GM23338 (cell line): ENCODE results near the gene SMARCC2. TPM values are rescaled to one million over a fixed set of nuclear protein-coding genes. Genes with fewer than 3 reads are reported as not detected.

Experiments
- ATAC-seq: fragments of 200-7000 bp; cut with Tn5 transposase; 3 replicates; pipeline ENCODE4 v1.9.1; 2020
- DNase-seq: peaks from one replicate; pipeline ENCODE4 v3.0.0-alpha.2; 2015; ENCODE audit warnings: low spot score
- H2AFZ ChIP-seq: fragments of 200-600 bp; sonication (generic); 2 replicates; pipeline ENCODE4 v1.8.0; 2016; ENCODE audit warnings: antibody characterized with exemption, mild to moderate bottlenecking, moderate library complexity
- H3F3A ChIP-seq: fragments of 200-600 bp; sonication (generic); replicated peaks from 2 replicates; pipeline ENCODE4 v1.8.0; 2017; ENCODE audit warnings: antibody characterized with exemption, mixed run types, low read depth
- H3K27ac ChIP-seq: fragments of 200-600 bp; sonication (generic); 2 replicates; pipeline ENCODE4 v1.6.1; 2016; ENCODE audit warnings: low read depth
- H3K27me3 ChIP-seq: fragments of 200-600 bp; sonication (generic); 2 replicates; pipeline ENCODE4 v1.8.0; 2016; ENCODE audit warnings: mild to moderate bottlenecking, mixed run types, moderate library complexity; ENCODE audit not compliant: insufficient read depth
- H3K36me3 ChIP-seq: fragments of 200-600 bp; sonication (generic); 2 replicates; pipeline ENCODE4 v1.8.0; 2016; ENCODE audit warnings: mild to moderate bottlenecking; ENCODE audit not compliant: insufficient read depth
- H3K4me1 ChIP-seq: fragments of 200-600 bp; sonication (generic); 2 replicates; pipeline ENCODE4 v1.8.0; 2016; ENCODE audit warnings: mild to moderate bottlenecking, moderate library complexity; ENCODE audit not compliant: insufficient read depth
- H3K4me2 ChIP-seq: fragments of 200-600 bp; sonication (generic); 2 replicates; pipeline ENCODE4 v1.7.1; 2017; ENCODE audit warnings: mixed run types
- H3K4me3 ChIP-seq: fragments of 200-600 bp; sonication (generic); 2 replicates; pipeline ENCODE4 v1.6.1; 2016; ENCODE audit warnings: mixed run types
- H3K79me2 ChIP-seq: fragments of 200-600 bp; sonication (generic); replicated peaks from 2 replicates; pipeline ENCODE4 v1.8.0; 2017; ENCODE audit warnings: mild to moderate bottlenecking; ENCODE audit not compliant: insufficient read depth
- H3K9me2 ChIP-seq: fragments of 200-600 bp; sonication (generic); 2 replicates; pipeline ENCODE4 v1.8.0; 2017; ENCODE audit not compliant: insufficient read depth
- H4K20me1 ChIP-seq: fragments of 200-600 bp; sonication (generic); replicated peaks from 2 replicates; pipeline ENCODE4 v1.8.0; 2017; ENCODE audit warnings: mild to moderate bottlenecking; ENCODE audit not compliant: insufficient read depth
- H3K27ac Mint-ChIP-seq: 2 replicates; pipeline ENCODE4 v1.8.0; 2020; ENCODE audit warnings: inconsistent platforms, mild to moderate bottlenecking, moderate library complexity, mixed read lengths
- H3K27me3 Mint-ChIP-seq: 3 replicates; pipeline ENCODE4 v1.8.0; 2022; ENCODE audit warnings: low read depth, mild to moderate bottlenecking, moderate library complexity, mixed read lengths, inconsistent platforms; ENCODE audit not compliant: insufficient read depth, poor library complexity
- H3K36me3 Mint-ChIP-seq: 3 replicates; pipeline ENCODE4 v1.8.0; 2021; ENCODE audit warnings: low read depth, mild to moderate bottlenecking, inconsistent platforms, moderate library complexity, mixed read lengths
- H3K4me1 Mint-ChIP-seq: 3 replicates; pipeline ENCODE4 v1.8.0; 2020; ENCODE audit warnings: mild to moderate bottlenecking, inconsistent platforms, mixed read lengths
- H3K4me3 Mint-ChIP-seq: 3 replicates; pipeline ENCODE4 v1.8.0; 2021; ENCODE audit warnings: moderate library complexity, mild to moderate bottlenecking, inconsistent platforms, mixed read lengths
- H3K9me3 Mint-ChIP-seq: 3 replicates; pipeline ENCODE4 v1.8.0; 2020; ENCODE audit warnings: moderate library complexity, mild to moderate bottlenecking, inconsistent platforms, mixed read lengths
- CREB1 ChIP-seq: fragments of 250-450 bp; sonication (Bioruptor Pico); IDR thresholded peaks from 2 replicates; pipeline ENCODE4 v1.5.0; 2020; ENCODE audit warnings: low read depth, mild to moderate bottlenecking, moderate library complexity
- EZH2 ChIP-seq: fragments of 200-600 bp; sonication (generic); IDR thresholded peaks from one replicate; pipeline ENCODE4 v1.8.0; 2017; ENCODE audit warnings: antibody characterized with exemption, mild to moderate bottlenecking, low read depth; ENCODE audit not compliant: unreplicated experiment
- JUNB ChIP-seq: IDR thresholded peaks from one replicate; pipeline ENCODE4 v1.6.1; 2016; ENCODE audit warnings: antibody characterized with exemption; ENCODE audit not compliant: unreplicated experiment
- POLR2AphosphoS5 ChIP-seq: IDR thresholded peaks from 2 replicates; pipeline ENCODE4 v1.6.1; 2016; ENCODE audit warnings: antibody characterized with exemption, low read depth
- REST ChIP-seq: IDR thresholded peaks from one replicate; pipeline ENCODE4 v1.6.1; 2018; ENCODE audit warnings: antibody characterized with exemption; ENCODE audit not compliant: unreplicated experiment
- STAT1 ChIP-seq: IDR thresholded peaks from one replicate; pipeline ENCODE4 v1.6.1; 2016; ENCODE audit warnings: antibody characterized with exemption; ENCODE audit not compliant: unreplicated experiment
- ZNF331 ChIP-seq: fragments of 250-450 bp; sonication (Bioruptor Pico); IDR thresholded peaks from 2 replicates; pipeline ENCODE4 v1.5.0; 2020; ENCODE audit warnings: low read depth, mild to moderate bottlenecking, moderate library complexity
- polyA plus RNA-seq: library from polyadenylated mRNA; unstranded; fragments of >200 nt; fragmentation: Nextera tagmentation; extraction: Ambion mirVana; gene quantifications from 2 replicates; pipeline ENCODE4 v1.2.1, GENCODE V29; 2016
- total RNA-seq: library from RNA; depleted of rRNA; stranded (reverse); fragments of >200 nt; shearing (Covaris generic); gene quantifications from 2 replicates; pipeline ENCODE4 v1.2.3, GENCODE V29; 2014
- TF ChIP-seq, protein P1 (sequence below): IDR thresholded peaks from 2 replicates; pipeline ENCODE4 v1.6.1; 2016; ENCODE audit warnings: antibody characterized with exemption
- TF ChIP-seq, protein P2 (sequence below), 2 experiments: fragments of 200-600 bp in 1 of 2; sonication (generic) in 1 of 2; conservative IDR thresholded peaks; 2 replicates each; pipeline versions ENCODE4 v1.5.1 to v1.6.1; 2016 to 2017; ENCODE audit warnings: antibody characterized with exemption in 2 of 2, low read depth in 2 of 2, mild to moderate bottlenecking in 2 of 2, moderate library complexity in 1 of 2

The SMARCC2 gene
- total and polyA plus RNA-seq, 2 experiments from 2014 or later: 40.4 to 68.3 TPM

DNA sequence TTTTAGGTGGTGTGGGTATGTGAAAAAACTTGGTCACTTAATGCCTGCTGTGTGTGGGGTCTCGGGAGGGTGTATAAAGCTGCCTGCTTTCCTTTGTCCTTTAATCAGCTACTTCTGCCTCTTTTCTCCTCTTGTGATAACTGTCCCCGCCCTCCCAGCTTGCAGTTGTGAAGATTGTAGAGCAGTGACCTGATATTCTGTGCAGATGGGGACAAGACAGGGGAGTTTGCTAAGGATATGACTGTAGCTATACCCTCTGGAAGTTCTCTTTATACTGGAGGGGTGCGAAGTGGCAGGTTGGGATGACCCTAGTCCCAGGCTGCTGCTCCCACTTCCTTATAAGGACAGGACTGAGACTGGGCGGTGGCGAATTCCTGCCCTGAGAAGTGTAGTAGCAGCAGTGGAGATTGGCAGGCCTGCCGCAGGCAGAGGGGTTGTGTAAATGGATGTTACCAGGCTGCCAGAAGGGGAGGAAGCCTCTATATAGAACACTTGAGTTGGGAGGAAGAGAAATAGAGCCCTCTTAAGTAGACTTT is 30.3 kb downstream of the SMARCC2 start:
- Histone ChIP-seq H3K79me2 (peaks cover 31% of the 10 kb centered on the region), H2AFZ (no peak overlapping the region), H3K9me2 (no peaks in the 10 kb centered on the region), H3K4me3 (peak overlapping the region; percentile 84), H3F3A (peaks cover 46% of the 10 kb centered on the region), H3K4me2 (peak overlapping the region; percentile 91), H3K4me1 (peaks cover 47% of the 10 kb centered on the region), H3K36me3 (peaks cover 36% of the 10 kb centered on the region), H3K27me3 (no peaks in the 10 kb centered on the region), H4K20me1 (peaks cover 17% of the 10 kb centered on the region), H3K27ac (peak overlapping the region; percentile 98)
- Mint-ChIP-seq H3K4me1 (peaks cover 62% of the 10 kb centered on the region), H3K36me3 (peaks cover 78% of the 10 kb centered on the region), H3K27ac (peak overlapping the region; percentile 99), H3K27me3 (peaks cover 51% of the 10 kb centered on the region), H3K9me3 (no peaks in the 10 kb centered on the region; the same call in none of the 3 replicates), H3K4me3 (peak overlapping the region; percentile 92)
- TF ChIP-seq, protein P1, sequence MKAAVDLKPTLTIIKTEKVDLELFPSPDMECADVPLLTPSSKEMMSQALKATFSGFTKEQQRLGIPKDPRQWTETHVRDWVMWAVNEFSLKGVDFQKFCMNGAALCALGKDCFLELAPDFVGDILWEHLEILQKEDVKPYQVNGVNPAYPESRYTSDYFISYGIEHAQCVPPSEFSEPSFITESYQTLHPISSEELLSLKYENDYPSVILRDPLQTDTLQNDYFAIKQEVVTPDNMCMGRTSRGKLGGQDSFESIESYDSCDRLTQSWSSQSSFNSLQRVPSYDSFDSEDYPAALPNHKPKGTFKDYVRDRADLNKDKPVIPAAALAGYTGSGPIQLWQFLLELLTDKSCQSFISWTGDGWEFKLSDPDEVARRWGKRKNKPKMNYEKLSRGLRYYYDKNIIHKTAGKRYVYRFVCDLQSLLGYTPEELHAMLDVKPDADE: 0 out of 2 replicates have a peak, but pooled peaks have one; percentile 20
- TF ChIP-seq POLR2AphosphoS5 (peak; percentile 64), ZNF331 (no peak), JUNB (no peak)
- DNase-seq: peak; percentile 83
- peak; percentile 27 for ATAC-seq

DNA sequence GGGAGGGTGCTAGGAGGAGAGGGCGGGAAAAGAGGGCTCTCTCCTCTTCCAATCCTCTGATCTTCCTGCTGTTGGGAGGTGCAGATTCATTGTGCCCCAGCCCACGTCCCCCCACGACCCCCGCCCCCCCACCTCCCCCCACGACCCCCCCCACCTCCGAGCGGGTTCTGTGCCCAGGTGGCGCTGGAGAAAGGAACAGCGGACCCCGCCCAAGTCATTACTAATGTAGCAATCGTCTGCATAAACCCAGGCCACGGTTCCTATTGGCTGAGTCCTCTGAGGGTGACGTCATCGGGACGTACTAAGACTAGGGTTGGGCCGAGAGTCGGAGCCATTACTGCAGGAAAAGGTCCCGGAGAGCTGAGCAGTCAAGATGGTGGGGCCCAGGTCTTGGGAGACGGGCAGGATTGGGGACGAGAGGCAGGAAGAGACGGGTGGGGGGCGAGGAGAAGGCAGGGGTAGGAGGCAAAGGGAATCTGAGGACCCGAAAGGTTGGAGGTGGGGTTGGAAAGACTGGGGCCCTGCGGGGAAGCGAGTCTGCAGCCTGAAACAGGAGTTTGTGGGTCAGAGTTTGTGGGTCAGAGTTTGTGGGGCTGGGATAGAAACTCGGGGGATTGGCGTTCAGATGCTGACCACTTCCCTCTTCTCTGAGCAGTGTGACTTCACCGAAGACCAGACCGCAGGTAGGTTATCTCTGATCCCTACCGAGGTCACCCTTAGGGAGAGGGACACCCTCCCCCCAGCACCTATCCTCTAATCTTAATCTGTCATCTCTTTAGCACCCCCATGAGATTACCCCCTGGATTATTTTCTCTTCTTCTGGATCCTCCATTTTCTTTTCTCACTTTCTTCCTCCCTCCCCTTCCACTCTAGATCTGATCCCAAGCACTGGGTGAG is 31.0 kb downstream of the SMARCC2 start, which contains the start of gene MYL6:
MYL6 (plus strand) TSS at position 331 of the 897 bp plus-strand sequence; CDS start at position 374, 43 bp downstream.
- 0 out of 2 replicates have a peak within 1 kb of the TSS, but pooled peaks have one; percentile 16 for H2AFZ ChIP-seq
- peaks cover 15% of the 10 kb centered on the region for H4K20me1 ChIP-seq
- DNase-seq (peak; percentile 100), ATAC-seq (peak; percentile 62)
- H3K4me3 ChIP-seq: peak within 1 kb of the TSS; percentile 84
- H3K4me1 Mint-ChIP-seq: peaks cover 62% of the 10 kb centered on the region
- peaks cover 49% of the 10 kb centered on the region for H3K4me1 ChIP-seq
- H3K27ac Mint-ChIP-seq: peak within 1 kb of the TSS; percentile 99
- peak within 1 kb of the TSS; percentile 98 for H3K27ac ChIP-seq
- H3K27me3 ChIP-seq: no peaks in the 10 kb centered on the region
- H3K79me2 ChIP-seq: peaks cover 37% of the 10 kb centered on the region
- peak within 1 kb of the TSS; percentile 92 for H3K4me3 Mint-ChIP-seq
- H3K9me2 ChIP-seq: no peaks in the 10 kb centered on the region
- peaks cover 47% of the 10 kb centered on the region for H3K27me3 Mint-ChIP-seq
- H3K36me3 Mint-ChIP-seq: peaks cover 70% of the 10 kb centered on the region
- no peaks in the 10 kb centered on the region; the same call in none of the 3 replicates for H3K9me3 Mint-ChIP-seq
- H3K4me2 ChIP-seq: peak within 1 kb of the TSS; percentile 91
- TF ChIP-seq, protein P2, sequence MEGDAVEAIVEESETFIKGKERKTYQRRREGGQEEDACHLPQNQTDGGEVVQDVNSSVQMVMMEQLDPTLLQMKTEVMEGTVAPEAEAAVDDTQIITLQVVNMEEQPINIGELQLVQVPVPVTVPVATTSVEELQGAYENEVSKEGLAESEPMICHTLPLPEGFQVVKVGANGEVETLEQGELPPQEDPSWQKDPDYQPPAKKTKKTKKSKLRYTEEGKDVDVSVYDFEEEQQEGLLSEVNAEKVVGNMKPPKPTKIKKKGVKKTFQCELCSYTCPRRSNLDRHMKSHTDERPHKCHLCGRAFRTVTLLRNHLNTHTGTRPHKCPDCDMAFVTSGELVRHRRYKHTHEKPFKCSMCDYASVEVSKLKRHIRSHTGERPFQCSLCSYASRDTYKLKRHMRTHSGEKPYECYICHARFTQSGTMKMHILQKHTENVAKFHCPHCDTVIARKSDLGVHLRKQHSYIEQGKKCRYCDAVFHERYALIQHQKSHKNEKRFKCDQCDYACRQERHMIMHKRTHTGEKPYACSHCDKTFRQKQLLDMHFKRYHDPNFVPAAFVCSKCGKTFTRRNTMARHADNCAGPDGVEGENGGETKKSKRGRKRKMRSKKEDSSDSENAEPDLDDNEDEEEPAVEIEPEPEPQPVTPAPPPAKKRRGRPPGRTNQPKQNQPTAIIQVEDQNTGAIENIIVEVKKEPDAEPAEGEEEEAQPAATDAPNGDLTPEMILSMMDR (conservative IDR thresholded peaks at IDR 0.05; ENCODE audit: low read depth in 2 of 2): no peak
- no peak for TF ChIP-seq EZH2
- TF ChIP-seq POLR2AphosphoS5: peak; percentile 100
- no peak for TF ChIP-seq STAT1
- no peak for TF ChIP-seq JUNB
- TF ChIP-seq REST: no peak
- TF ChIP-seq CREB1 (CRISPR knock-in tag): peak; percentile 98
- H3F3A ChIP-seq: peaks cover 39% of the 10 kb centered on the region
- H3K36me3 ChIP-seq: peaks cover 29% of the 10 kb centered on the region
